Astrocyte (in vitro differentiated cells and primary cell): ENCODE data around the gene TMEM81. TPM values are rescaled to one million over a fixed set of nuclear protein-coding genes. Genes with fewer than 3 reads are reported as not detected.

Experiments used
- DNase-seq: peaks from one replicate; pipeline ENCODE4 v3.0.0-alpha.2; 2010; ENCODE audit warnings: low read depth
- FAIRE-seq: peaks from 2 replicates; lab custom pipeline; 2011; peaks lifted over from hg19 to GRCh38; lab: Jason Lieb, UNC
- H2AFZ ChIP-seq: 2 replicates; pipeline ENCODE4 v1.6.0; 2012; ENCODE audit warnings: low read depth, low read length, inconsistent platforms
- H3K27ac ChIP-seq: 2 replicates; pipeline ENCODE4 v1.5.1; 2011; ENCODE audit warnings: low read depth, low read length, inconsistent platforms
- H3K27me3 ChIP-seq: 2 replicates; pipeline ENCODE4 v1.6.0; 2011; ENCODE audit warnings: low read length, inconsistent platforms; ENCODE audit not compliant: insufficient read depth
- H3K36me3 ChIP-seq: 2 replicates; pipeline ENCODE4 v1.5.1; 2011; ENCODE audit warnings: low read length, inconsistent platforms; ENCODE audit not compliant: insufficient read depth
- H3K4me1 ChIP-seq: 2 replicates; pipeline ENCODE4 v1.5.1; 2011; ENCODE audit warnings: low read length, inconsistent platforms; ENCODE audit not compliant: insufficient read depth
- H3K4me2 ChIP-seq: 2 replicates; pipeline ENCODE4 v1.6.0; 2012; ENCODE audit warnings: low read length, inconsistent platforms
- H3K4me3 ChIP-seq: 2 replicates; pipeline ENCODE4 v1.5.1; 2011; ENCODE audit warnings: low read depth, mild to moderate bottlenecking, low read length, inconsistent platforms; ENCODE audit not compliant: insufficient read depth
- H3K79me2 ChIP-seq: 2 replicates; pipeline ENCODE4 v1.6.0; 2012; ENCODE audit warnings: mild to moderate bottlenecking, low read length, inconsistent platforms; ENCODE audit not compliant: insufficient read depth
- H3K9ac ChIP-seq: 2 replicates; pipeline ENCODE4 v1.6.0; 2012; ENCODE audit warnings: mild to moderate bottlenecking, low read length, inconsistent platforms
- H3K9me3 ChIP-seq: 2 replicates; pipeline ENCODE4 v1.5.1; 2012; ENCODE audit warnings: low read depth, mild to moderate bottlenecking, low read length, inconsistent platforms; ENCODE audit not compliant: insufficient read depth
- H4K20me1 ChIP-seq: 2 replicates; pipeline ENCODE4 v1.6.0; 2012; ENCODE audit warnings: low read length, inconsistent platforms; ENCODE audit not compliant: insufficient read depth
- H3K27ac Mint-ChIP-seq: one replicate; pipeline ENCODE4 v1.8.0; 2021; ENCODE audit warnings: mild to moderate bottlenecking, mixed read lengths; ENCODE audit not compliant: unreplicated experiment
- H3K27me3 Mint-ChIP-seq: one replicate; pipeline ENCODE4 v1.8.0; 2021; ENCODE audit warnings: low read depth, mixed read lengths; ENCODE audit not compliant: unreplicated experiment
- H3K36me3 Mint-ChIP-seq: one replicate; pipeline ENCODE4 v1.8.0; 2021; ENCODE audit warnings: low read depth, mixed read lengths; ENCODE audit not compliant: unreplicated experiment
- H3K4me1 Mint-ChIP-seq: one replicate; pipeline ENCODE4 v1.8.0; 2021; ENCODE audit warnings: low read depth, mixed read lengths; ENCODE audit not compliant: unreplicated experiment
- H3K4me3 Mint-ChIP-seq: one replicate; pipeline ENCODE4 v1.8.0; 2021; ENCODE audit warnings: mild to moderate bottlenecking, moderate library complexity, mixed read lengths; ENCODE audit not compliant: unreplicated experiment
- H3K9me3 Mint-ChIP-seq: one replicate; pipeline ENCODE4 v1.8.0; 2021; ENCODE audit warnings: mild to moderate bottlenecking, mixed read lengths; ENCODE audit not compliant: unreplicated experiment
- CTCF ChIP-seq: IDR thresholded peaks from 2 replicates; pipeline ENCODE4 v1.5.1; 2011; ENCODE audit warnings: low read depth, mild to moderate bottlenecking, inconsistent platforms, low read length, moderate library complexity; ENCODE audit not compliant: insufficient read depth
- EZH2 ChIP-seq: IDR thresholded peaks from 2 replicates; pipeline ENCODE4 v1.6.1; 2012; ENCODE audit warnings: mild to moderate bottlenecking, low read length, inconsistent platforms; ENCODE audit not compliant: insufficient read depth
- total RNA-seq: library from RNA; stranded (reverse); gene quantifications from 2 replicates; pipeline ENCODE4 v1.2.1, GENCODE V29; 2021

Gene TMEM81
- total RNA-seq, 1 donor from 2014 or later = 4.8 TPM

- H3K4me1 ChIP-seq = no peaks in the 10 kb centered on the region
- H3K79me2 ChIP-seq = no peaks in the 10 kb centered on the region
- H3K9me3 Mint-ChIP-seq = no peaks in the 10 kb centered on the region
- H3K27me3 Mint-ChIP-seq = no peaks in the 10 kb centered on the region
- H3K9ac ChIP-seq = no peak overlapping the region
- TF ChIP-seq CTCF (no peak), EZH2 (no peak)
- peaks cover 2% of the 10 kb centered on the region for H3K36me3 ChIP-seq
- no peak overlapping the region for H3K27ac Mint-ChIP-seq
- no peaks in the 10 kb centered on the region for H3K27me3 ChIP-seq
- DNase-seq (peak; percentile 2), FAIRE-seq (no peak)
- no peak overlapping the region for H2AFZ ChIP-seq
- no peak overlapping the region for H3K4me3 ChIP-seq
- no peak overlapping the region for H3K4me3 Mint-ChIP-seq
- no peak overlapping the region for H3K27ac ChIP-seq
- H3K36me3 Mint-ChIP-seq = peaks cover 11% of the 10 kb centered on the region
- H3K9me3 ChIP-seq = no peaks in the 10 kb centered on the region
- H3K4me1 Mint-ChIP-seq = peaks cover 12% of the 10 kb centered on the region
- no peak overlapping the region for H3K4me2 ChIP-seq
- no peaks in the 10 kb centered on the region for H4K20me1 ChIP-seq
Measured at GRCh38 chr1:205077158-205077933, 6.9 kb downstream of the TMEM81 start.

GRCh38 chr1:205076245-205076761 is 8.0 kb downstream of the TMEM81 start:
- no peaks in the 10 kb centered on the region for H4K20me1 ChIP-seq
- TF ChIP-seq EZH2 = no peak
- TF ChIP-seq CTCF = no peak
- H3K27ac Mint-ChIP-seq = no peak overlapping the region
- DNase-seq (no peak), FAIRE-seq (no peak)
- no peak overlapping the region for H3K4me3 ChIP-seq
- H3K9ac ChIP-seq = no peak overlapping the region
- H2AFZ ChIP-seq = no peak overlapping the region
- H3K4me1 Mint-ChIP-seq = peaks cover 12% of the 10 kb centered on the region
- no peak overlapping the region for H3K27ac ChIP-seq
- no peaks in the 10 kb centered on the region for H3K27me3 ChIP-seq
- no peaks in the 10 kb centered on the region for H3K27me3 Mint-ChIP-seq
- no peak overlapping the region for H3K4me2 ChIP-seq
- no peaks in the 10 kb centered on the region for H3K9me3 ChIP-seq
- peaks cover 11% of the 10 kb centered on the region for H3K36me3 Mint-ChIP-seq
- H3K9me3 Mint-ChIP-seq = no peaks in the 10 kb centered on the region
- no peak overlapping the region for H3K4me3 Mint-ChIP-seq
- H3K36me3 ChIP-seq = peaks cover 2% of the 10 kb centered on the region
- no peaks in the 10 kb centered on the region for H3K4me1 ChIP-seq
- no peaks in the 10 kb centered on the region for H3K79me2 ChIP-seq

- Histone ChIP-seq H3K79me2 (no peaks in the 10 kb centered on the region), H3K4me1 (no peaks in the 10 kb centered on the region), H4K20me1 (no peaks in the 10 kb centered on the region), H3K4me2 (no peak overlapping the region), H3K4me3 (no peak overlapping the region), H3K36me3 (peaks cover 2% of the 10 kb centered on the region), H3K27me3 (no peaks in the 10 kb centered on the region), H2AFZ (no peak overlapping the region), H3K9ac (no peak overlapping the region), H3K9me3 (no peaks in the 10 kb centered on the region), H3K27ac (no peak overlapping the region)
- Mint-ChIP-seq H3K27ac (no peak overlapping the region), H3K9me3 (no peaks in the 10 kb centered on the region), H3K4me1 (peaks cover 12% of the 10 kb centered on the region), H3K4me3 (no peak overlapping the region), H3K27me3 (peaks cover 3% of the 10 kb centered on the region), H3K36me3 (peaks cover 11% of the 10 kb centered on the region)
- DNase-seq (no peak), FAIRE-seq (no peak)
- no peak for TF ChIP-seq EZH2
- no peak for TF ChIP-seq CTCF
Measured at GRCh38 chr1:205075642-205076155, 8.6 kb downstream of the TMEM81 start.
